AG04450 (cell line): ENCODE measurements around the gene FFAR3. TPM values are rescaled to one million over a fixed set of nuclear protein-coding genes. Genes with fewer than 3 reads are reported as not detected.

Source experiments
- CTCF ChIA-PET: fragments of 300-600, 350-600 bp; formaldehyde crosslinking; extraction: SDS; loops from one replicate; lab custom pipeline; 2022; ENCODE audit warnings: antibody characterized with exemption, inconsistent platforms; lab: Charles Lee
- POLR2A ChIA-PET: fragments of 350-600 bp; formaldehyde crosslinking; extraction: SDS; loops from one replicate; lab custom pipeline; 2021; ENCODE audit warnings: antibody characterized with exemption, inconsistent platforms; lab: Yijun Ruan, JAX
- DNase-seq: peaks from one replicate; pipeline ENCODE4 v3.0.0-alpha.2; 2011; ENCODE audit warnings: low read depth, low spot score
- H3K27ac ChIP-seq: one replicate; pipeline ENCODE4 v1.5.1; 2012; ENCODE audit warnings: low read depth, low read length, control low read depth
- H3K27me3 ChIP-seq: one replicate; pipeline ENCODE4 v1.6.0; 2012; ENCODE audit warnings: low read length; ENCODE audit not compliant: control insufficient read depth, insufficient read depth
- H3K4me3 ChIP-seq: 2 replicates; pipeline ENCODE4 v1.5.1; 2011; ENCODE audit warnings: mild to moderate bottlenecking, low read depth, low read length, control low read depth
- H3K9me3 ChIP-seq: 2 replicates; pipeline ENCODE4 v1.5.1; 2012; ENCODE audit warnings: low read length; ENCODE audit not compliant: control insufficient read depth, insufficient read depth
- CTCF ChIP-seq: IDR thresholded peaks from 2 replicates; pipeline ENCODE4 v1.5.1; 2011; ENCODE audit warnings: low read depth, low read length, control low read depth, inconsistent platforms
- polyA plus RNA-seq: library from polyadenylated mRNA; depleted of rRNA; stranded (reverse); fragments of >200 nt; gene quantifications from 2 replicates; pipeline ENCODE4 v1.2.3, GENCODE V29; 2011

FFAR3 gene
- polyA plus RNA-seq, 1 experiment, result not detected

GRCh38 chr19:35329323-35329722 lies 28.9 kb upstream of the FFAR3 start:
- POLR2A ChIA-PET, result no interaction called here
- DNase-seq, result no peak
- Histone ChIP-seq H3K9me3 (no peaks in the 10 kb centered on the region), H3K27me3 (peaks cover 8% of the 10 kb centered on the region), H3K4me3 (no peak overlapping the region), H3K27ac (no peak overlapping the region)
- CTCF ChIA-PET, result no interaction called here
- no peak for TF ChIP-seq CTCF

- Histone ChIP-seq H3K27me3 (peaks cover 8% of the 10 kb centered on the region), H3K9me3 (no peaks in the 10 kb centered on the region), H3K4me3 (no peak overlapping the region), H3K27ac (no peak overlapping the region)
- no peak for TF ChIP-seq CTCF
- POLR2A ChIA-PET, result no interaction called here
- CTCF ChIA-PET, result no interaction called here
- no peak for DNase-seq
Measured at GRCh38 chr19:35330475-35330874, 27.8 kb upstream of the FFAR3 start.

GRCh38 chr19:35331551-35332214 lies 26.6 kb upstream of the FFAR3 start:
- H3K27me3 ChIP-seq, result peaks cover 5% of the 10 kb centered on the region
- ChIA-PET CTCF (no interaction called here), POLR2A (no interaction called here)
- TF ChIP-seq CTCF, result no peak
- no peak for DNase-seq
- no peak overlapping the region for H3K4me3 ChIP-seq
- no peaks in the 10 kb centered on the region for H3K9me3 ChIP-seq
- H3K27ac ChIP-seq, result no peak overlapping the region

GRCh38 chr19:35332817-35333216 lies 25.4 kb upstream of the FFAR3 start:
- Histone ChIP-seq H3K27ac (no peak overlapping the region), H3K27me3 (peaks cover 3% of the 10 kb centered on the region), H3K9me3 (no peaks in the 10 kb centered on the region), H3K4me3 (no peak overlapping the region)
- no peak for DNase-seq
- POLR2A ChIA-PET, result no interaction called here
- CTCF ChIA-PET, result interaction anchor here (1.2 to 1.5 kb wide), 2 partner anchors 20 to 163 kb away, joined by 3 to 4 read pairs; no protein-coding TSS in a partner anchor
- TF ChIP-seq CTCF, result no peak

GRCh38 chr19:35334144-35334753 lies 24.0 kb upstream of the FFAR3 start:
- Histone ChIP-seq H3K9me3 (no peaks in the 10 kb centered on the region), H3K27ac (no peak overlapping the region), H3K27me3 (peaks cover 3% of the 10 kb centered on the region), H3K4me3 (no peak overlapping the region)
- no peak for DNase-seq
- no peak for TF ChIP-seq CTCF
- CTCF ChIA-PET, result interaction anchor here (0.6 to 1.5 kb wide), 2 partner anchors 19 to 305 kb away, joined by 4 to 6 read pairs; no protein-coding TSS in a partner anchor
- POLR2A ChIA-PET, result no interaction called here
